Neural cell (in vitro differentiated cells): ENCODE measurements around the gene MARK4. TPM values are rescaled to one million over a fixed set of nuclear protein-coding genes. Genes with fewer than 3 reads are reported as not detected.

ENCODE experiments used
- H2AFZ ChIP-seq: fragments of 200-600, 300-800 bp; sonication (generic), shearing (Covaris generic); 2 replicates; pipeline ENCODE4 v1.6.0; 2014; ENCODE audit warnings: low read depth, mild to moderate bottlenecking, antibody characterized with exemption, low read length, moderate library complexity
- H3F3A ChIP-seq: fragments of 200-600 bp; shearing (Covaris generic); 2 replicates; pipeline ENCODE4 v1.6.1; 2016; ENCODE audit warnings: mild to moderate bottlenecking, moderate library complexity, mixed read lengths, antibody characterized with exemption, low read length; ENCODE audit not compliant: insufficient read depth, poor library complexity, severe bottlenecking
- H3K27ac ChIP-seq: fragments of 200-600, 300-800 bp; sonication (generic), shearing (Covaris generic); 2 replicates; pipeline ENCODE4 v1.5.1; 2014; ENCODE audit warnings: mild to moderate bottlenecking, low read length, moderate library complexity
- H3K27me3 ChIP-seq: fragments of 300-800, 200-600 bp; sonication (generic), shearing (Covaris generic); 2 replicates; pipeline ENCODE4 v1.6.0; 2014; ENCODE audit warnings: mild to moderate bottlenecking, low read depth, low read length, moderate library complexity; ENCODE audit not compliant: insufficient read depth
- H3K36me3 ChIP-seq: fragments of 300-800, 200-600 bp; sonication (generic), shearing (Covaris generic); 2 replicates; pipeline ENCODE4 v1.5.1; 2014; ENCODE audit warnings: mild to moderate bottlenecking, antibody characterized with exemption, low read length, moderate library complexity; ENCODE audit not compliant: insufficient read depth
- H3K4me2 ChIP-seq: fragments of 300-800, 200-600 bp; sonication (generic), shearing (Covaris generic); 2 replicates; pipeline ENCODE4 v1.6.0; 2014; ENCODE audit warnings: mild to moderate bottlenecking, low read length
- H3K4me3 ChIP-seq: fragments of 300-800, 200-600 bp; sonication (generic), shearing (Covaris generic); 2 replicates; pipeline ENCODE4 v1.5.1; 2014; ENCODE audit warnings: mild to moderate bottlenecking, low read length, moderate library complexity
- H3K79me2 ChIP-seq: fragments of 200-600 bp; shearing (Covaris generic); replicated peaks from 2 replicates; pipeline ENCODE4 v1.6.0; 2014; ENCODE audit warnings: mild to moderate bottlenecking, low read length, moderate library complexity; ENCODE audit not compliant: insufficient read depth
- H3K9ac ChIP-seq: fragments of 300-800, 200-600 bp; sonication (generic), shearing (Covaris generic); 2 replicates; pipeline ENCODE4 v1.6.1; 2016; ENCODE audit warnings: mild to moderate bottlenecking, low read length, mixed read lengths
- H3K9me2 ChIP-seq: fragments of 200-600 bp; shearing (Covaris generic); 2 replicates; pipeline ENCODE4 v1.6.1; 2016; ENCODE audit warnings: mild to moderate bottlenecking, low read length, mixed read lengths; ENCODE audit not compliant: insufficient read depth
- H3K9me3 ChIP-seq: fragments of 200-600, 300-800 bp; sonication (generic), shearing (Covaris generic); 2 replicates; pipeline ENCODE4 v1.6.1; 2016; ENCODE audit warnings: mild to moderate bottlenecking, mixed run types, low read length, moderate library complexity, mixed read lengths
- H4K20me1 ChIP-seq: fragments of 200-600 bp; shearing (Covaris generic); 2 replicates; pipeline ENCODE4 v1.6.1; 2016; ENCODE audit warnings: mild to moderate bottlenecking, mixed run types; ENCODE audit not compliant: insufficient read depth
- EP300 ChIP-seq: fragments of 450-650 bp; conservative IDR thresholded peaks from 2 replicates; pipeline ENCODE4 v1.6.1; 2014; ENCODE audit warnings: antibody characterized with exemption, mild to moderate bottlenecking, moderate library complexity; ENCODE audit not compliant: poor library complexity, severe bottlenecking
- EZH2 ChIP-seq: fragments of 200-600, 300-800 bp; shearing (Covaris generic), sonication (generic); IDR thresholded peaks from 2 replicates; pipeline ENCODE4 v1.6.1; 2014; ENCODE audit warnings: antibody characterized with exemption, low read length, borderline replicate concordance, mild to moderate bottlenecking; ENCODE audit not compliant: insufficient read depth, poor library complexity, severe bottlenecking
- MXI1 ChIP-seq: fragments of 450-650 bp; conservative IDR thresholded peaks from 2 replicates; pipeline ENCODE4 v1.6.1; 2014; ENCODE audit warnings: antibody characterized with exemption, mild to moderate bottlenecking; ENCODE audit not compliant: poor library complexity, severe bottlenecking
- POLR2AphosphoS5 ChIP-seq: IDR thresholded peaks from 2 replicates; pipeline ENCODE4 v1.6.1; 2012
- RAD21 ChIP-seq: fragments of 450-650 bp; conservative IDR thresholded peaks from 2 replicates; pipeline ENCODE4 v1.6.1; 2014; ENCODE audit warnings: antibody characterized with exemption, mild to moderate bottlenecking, moderate library complexity
- SMC3 ChIP-seq: fragments of 450-650 bp; conservative IDR thresholded peaks from 2 replicates; pipeline ENCODE4 v1.6.1; 2014; ENCODE audit warnings: antibody characterized with exemption, mild to moderate bottlenecking, moderate library complexity; ENCODE audit not compliant: poor library complexity
- TAF1 ChIP-seq: IDR thresholded peaks from 2 replicates; pipeline ENCODE4 v1.6.1; 2012; ENCODE audit warnings: low read depth
- polyA plus RNA-seq: library from polyadenylated mRNA; depleted of rRNA; stranded (reverse); fragments of >200 nt; gene quantifications from 2 replicates; pipeline ENCODE4 v1.2.3, GENCODE V29; 2014
- TF ChIP-seq, protein P1 (sequence below): IDR thresholded peaks from 2 replicates; pipeline ENCODE4 v1.6.1; 2012; ENCODE audit warnings: borderline replicate concordance
- TF ChIP-seq, protein P2 (sequence below): fragments of 450-650 bp; IDR thresholded peaks from 2 replicates; pipeline ENCODE4 v1.5.1; 2014; ENCODE audit warnings: antibody characterized with exemption, mild to moderate bottlenecking, moderate library complexity; ENCODE audit not compliant: poor library complexity, severe bottlenecking

The MARK4 gene
- polyA plus RNA-seq, 1 donor from 2014 or later = 11.6 TPM

- Histone ChIP-seq H2AFZ (no peak overlapping the region), H3K79me2 (no peaks in the 10 kb centered on the region), H3K9me3 (no peaks in the 10 kb centered on the region), H3K9me2 (no peaks in the 10 kb centered on the region), H3K9ac (no peak overlapping the region), H4K20me1 (no peaks in the 10 kb centered on the region), H3K4me3 (no peak overlapping the region), H3F3A (no peaks in the 10 kb centered on the region), H3K27me3 (no peaks in the 10 kb centered on the region), H3K27ac (no peak overlapping the region), H3K4me2 (no peak overlapping the region), H3K36me3 (no peaks in the 10 kb centered on the region)
- TF ChIP-seq SMC3 = no peak
- TF ChIP-seq EZH2 = no peak
- TF ChIP-seq TAF1 = no peak
- no peak for TF ChIP-seq POLR2AphosphoS5
- TF ChIP-seq, protein P1, sequence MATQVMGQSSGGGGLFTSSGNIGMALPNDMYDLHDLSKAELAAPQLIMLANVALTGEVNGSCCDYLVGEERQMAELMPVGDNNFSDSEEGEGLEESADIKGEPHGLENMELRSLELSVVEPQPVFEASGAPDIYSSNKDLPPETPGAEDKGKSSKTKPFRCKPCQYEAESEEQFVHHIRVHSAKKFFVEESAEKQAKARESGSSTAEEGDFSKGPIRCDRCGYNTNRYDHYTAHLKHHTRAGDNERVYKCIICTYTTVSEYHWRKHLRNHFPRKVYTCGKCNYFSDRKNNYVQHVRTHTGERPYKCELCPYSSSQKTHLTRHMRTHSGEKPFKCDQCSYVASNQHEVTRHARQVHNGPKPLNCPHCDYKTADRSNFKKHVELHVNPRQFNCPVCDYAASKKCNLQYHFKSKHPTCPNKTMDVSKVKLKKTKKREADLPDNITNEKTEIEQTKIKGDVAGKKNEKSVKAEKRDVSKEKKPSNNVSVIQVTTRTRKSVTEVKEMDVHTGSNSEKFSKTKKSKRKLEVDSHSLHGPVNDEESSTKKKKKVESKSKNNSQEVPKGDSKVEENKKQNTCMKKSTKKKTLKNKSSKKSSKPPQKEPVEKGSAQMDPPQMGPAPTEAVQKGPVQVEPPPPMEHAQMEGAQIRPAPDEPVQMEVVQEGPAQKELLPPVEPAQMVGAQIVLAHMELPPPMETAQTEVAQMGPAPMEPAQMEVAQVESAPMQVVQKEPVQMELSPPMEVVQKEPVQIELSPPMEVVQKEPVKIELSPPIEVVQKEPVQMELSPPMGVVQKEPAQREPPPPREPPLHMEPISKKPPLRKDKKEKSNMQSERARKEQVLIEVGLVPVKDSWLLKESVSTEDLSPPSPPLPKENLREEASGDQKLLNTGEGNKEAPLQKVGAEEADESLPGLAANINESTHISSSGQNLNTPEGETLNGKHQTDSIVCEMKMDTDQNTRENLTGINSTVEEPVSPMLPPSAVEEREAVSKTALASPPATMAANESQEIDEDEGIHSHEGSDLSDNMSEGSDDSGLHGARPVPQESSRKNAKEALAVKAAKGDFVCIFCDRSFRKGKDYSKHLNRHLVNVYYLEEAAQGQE = no peak
- no peak for TF ChIP-seq RAD21
- TF ChIP-seq EP300 = no peak
- TF ChIP-seq, protein P2, sequence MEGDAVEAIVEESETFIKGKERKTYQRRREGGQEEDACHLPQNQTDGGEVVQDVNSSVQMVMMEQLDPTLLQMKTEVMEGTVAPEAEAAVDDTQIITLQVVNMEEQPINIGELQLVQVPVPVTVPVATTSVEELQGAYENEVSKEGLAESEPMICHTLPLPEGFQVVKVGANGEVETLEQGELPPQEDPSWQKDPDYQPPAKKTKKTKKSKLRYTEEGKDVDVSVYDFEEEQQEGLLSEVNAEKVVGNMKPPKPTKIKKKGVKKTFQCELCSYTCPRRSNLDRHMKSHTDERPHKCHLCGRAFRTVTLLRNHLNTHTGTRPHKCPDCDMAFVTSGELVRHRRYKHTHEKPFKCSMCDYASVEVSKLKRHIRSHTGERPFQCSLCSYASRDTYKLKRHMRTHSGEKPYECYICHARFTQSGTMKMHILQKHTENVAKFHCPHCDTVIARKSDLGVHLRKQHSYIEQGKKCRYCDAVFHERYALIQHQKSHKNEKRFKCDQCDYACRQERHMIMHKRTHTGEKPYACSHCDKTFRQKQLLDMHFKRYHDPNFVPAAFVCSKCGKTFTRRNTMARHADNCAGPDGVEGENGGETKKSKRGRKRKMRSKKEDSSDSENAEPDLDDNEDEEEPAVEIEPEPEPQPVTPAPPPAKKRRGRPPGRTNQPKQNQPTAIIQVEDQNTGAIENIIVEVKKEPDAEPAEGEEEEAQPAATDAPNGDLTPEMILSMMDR = no peak
These were observed 11.9 kb downstream of the MARK4 start for GRCh38 chr19:45263013-45263412.

- Histone ChIP-seq H3K9ac (no peak overlapping the region), H3K4me3 (no peak overlapping the region), H2AFZ (no peak overlapping the region), H3K9me2 (no peaks in the 10 kb centered on the region), H3K36me3 (no peaks in the 10 kb centered on the region), H4K20me1 (no peaks in the 10 kb centered on the region), H3K27ac (no peak overlapping the region), H3K27me3 (no peaks in the 10 kb centered on the region), H3F3A (no peaks in the 10 kb centered on the region), H3K4me2 (no peak overlapping the region), H3K79me2 (no peaks in the 10 kb centered on the region), H3K9me3 (no peaks in the 10 kb centered on the region)
- TF ChIP-seq EP300 = no peak
- no peak for TF ChIP-seq MXI1
- no peak for TF ChIP-seq RAD21
- TF ChIP-seq POLR2AphosphoS5 = no peak
- TF ChIP-seq TAF1 = no peak
- no peak for TF ChIP-seq SMC3
- no peak for TF ChIP-seq EZH2
- TF ChIP-seq, protein P1 = no peak
- TF ChIP-seq, protein P2 = no peak
These were observed 13.8 kb downstream of the MARK4 start for GRCh38 chr19:45264781-45265317.
